PC-3 (cell line): ENCODE results near the gene KIDINS220.

Source experiments
- EZH2 ChIP-seq: fragments of 300-600 bp; sonication (generic); IDR thresholded peaks from one replicate; pipeline ENCODE4 v1.6.1; 2017; ENCODE audit warnings: antibody characterized with exemption, mild to moderate bottlenecking, low read length; ENCODE audit not compliant: unreplicated experiment
- EZH2phosphoT487 ChIP-seq: fragments of 300-600 bp; sonication (generic); IDR thresholded peaks from 2 replicates; pipeline ENCODE4 v1.6.1; 2018; ENCODE audit warnings: mild to moderate bottlenecking, antibody characterized with exemption, low read length, borderline replicate concordance
- TF ChIP-seq, protein P1 (sequence below): fragments of 300-600 bp; sonication (generic); conservative IDR thresholded peaks from 2 replicates; pipeline ENCODE4 v1.5.1; 2017; ENCODE audit warnings: antibody characterized with exemption, low read depth, mild to moderate bottlenecking, low read length

- TF ChIP-seq, protein P1, sequence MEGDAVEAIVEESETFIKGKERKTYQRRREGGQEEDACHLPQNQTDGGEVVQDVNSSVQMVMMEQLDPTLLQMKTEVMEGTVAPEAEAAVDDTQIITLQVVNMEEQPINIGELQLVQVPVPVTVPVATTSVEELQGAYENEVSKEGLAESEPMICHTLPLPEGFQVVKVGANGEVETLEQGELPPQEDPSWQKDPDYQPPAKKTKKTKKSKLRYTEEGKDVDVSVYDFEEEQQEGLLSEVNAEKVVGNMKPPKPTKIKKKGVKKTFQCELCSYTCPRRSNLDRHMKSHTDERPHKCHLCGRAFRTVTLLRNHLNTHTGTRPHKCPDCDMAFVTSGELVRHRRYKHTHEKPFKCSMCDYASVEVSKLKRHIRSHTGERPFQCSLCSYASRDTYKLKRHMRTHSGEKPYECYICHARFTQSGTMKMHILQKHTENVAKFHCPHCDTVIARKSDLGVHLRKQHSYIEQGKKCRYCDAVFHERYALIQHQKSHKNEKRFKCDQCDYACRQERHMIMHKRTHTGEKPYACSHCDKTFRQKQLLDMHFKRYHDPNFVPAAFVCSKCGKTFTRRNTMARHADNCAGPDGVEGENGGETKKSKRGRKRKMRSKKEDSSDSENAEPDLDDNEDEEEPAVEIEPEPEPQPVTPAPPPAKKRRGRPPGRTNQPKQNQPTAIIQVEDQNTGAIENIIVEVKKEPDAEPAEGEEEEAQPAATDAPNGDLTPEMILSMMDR: no peak
- TF ChIP-seq EZH2: no peak
- TF ChIP-seq EZH2phosphoT487: no peak
Observed at GRCh38 chr2:8682719-8683667, 154.4 kb downstream of the KIDINS220 start.
